Esophagus squamous epithelium (tissue), 5 donors: ENCODE results near the gene PRRC2B. TPM values are rescaled to one million over a fixed set of nuclear protein-coding genes. Genes with fewer than 3 reads are reported as not detected.
A peak's percentile ranks its signal among the peaks of the same experiment; 100 is the strongest.
"Not testable (repeated sequence)": the region's sequence is repeated elsewhere in the genome, so short reads cannot be mapped to it uniquely, and the experiment has no call there.

Experiments used
- DNase-seq: peaks from one replicate; lab custom pipeline; 2025; lab: John Stamatoyannopoulos, UW
- H3K27ac ChIP-seq, 4 donors: fragments of 200-600 bp; sonication (generic); one replicate each; pipeline ENCODE4 v1.5.1; 2016 to 2019; ENCODE audit warnings: mild to moderate bottlenecking in 1 of 4
- H3K27me3 ChIP-seq, 4 donors: fragments of 200-600 bp; sonication (generic); 1 replicate in 3 of 4; 2 replicates in 1 of 4; pipeline versions ENCODE4 v1.5.1 to v1.6.0; 2017 to 2021; ENCODE audit warnings: antibody characterized with exemption in 1 of 4
- H3K36me3 ChIP-seq, 3 donors: fragments of 200-600 bp; sonication (generic); one replicate each; pipeline ENCODE4 v1.5.1; 2016 to 2019
- H3K4me1 ChIP-seq, 3 donors: fragments of 200-600 bp; sonication (generic); one replicate each; pipeline ENCODE4 v1.5.1; 2017 to 2019
- H3K4me3 ChIP-seq, 4 donors: fragments of 200-600 bp; sonication (generic); 1 replicate in 3 of 4; 2 replicates in 1 of 4; pipeline ENCODE4 v1.5.1; 2016 to 2019; ENCODE audit warnings: mild to moderate bottlenecking in 2 of 4, moderate library complexity in 1 of 4
- H3K9me3 ChIP-seq, 3 donors: fragments of 200-600 bp; sonication (generic); one replicate each; pipeline ENCODE4 v1.5.1; 2016 to 2019
- CTCF ChIP-seq, 6 experiments: fragments of 450-650 bp in 4 of 6; fragments of 200-600 bp in 2 of 6; sonication (generic) in 2 of 6; IDR thresholded peaks; one replicate each; pipeline ENCODE4 v1.5.1; 2016 to 2019; ENCODE audit warnings: antibody characterized with exemption in 6 of 6, mild to moderate bottlenecking in 4 of 6, moderate library complexity in 4 of 6
- POLR2A ChIP-seq, 4 donors: fragments of 450-650 bp; IDR thresholded peaks; one replicate each; pipeline ENCODE4 v1.6.1; 2017; ENCODE audit warnings: antibody characterized with exemption in 4 of 4, mild to moderate bottlenecking in 4 of 4, moderate library complexity in 3 of 4
- WGBS, 2 donors: methylation state at CpG; one replicate each; pipeline ENCODE4 v1.1.5; 2018; 5-methylcytosine and 5-hydroxymethylcytosine counted together
- intact Hi-C: fragments of 100-400 bp; cut with DNase I; formaldehyde crosslinking; loops from one replicate; pipeline ENCODE4 v1.15.0; 2022
- small RNA-seq, 4 donors: library from RNA; depleted of rRNA; stranded (forward); fragments of <200 nt; gene quantifications; one replicate each; pipeline ENCODE3, GENCODE V24; 2016
- total RNA-seq, 4 donors: library from RNA; depleted of rRNA; stranded (reverse); fragments of >200 nt; gene quantifications; one replicate each; pipeline ENCODE4 v1.1.0, GENCODE V29; 2016
- donor health status: DM: yes; HTN: yes; CAD: no.

Gene PRRC2B
- total RNA-seq, 4 donors from 2014 or later: 46.6 to 73.8 (median 62.9) TPM

- H3K4me1 ChIP-seq: peaks cover 13 to 22% (median 14%) of the 10 kb centered on the region in 3 donors
- DNase-seq: no peak
Observed at GRCh38 chr9:131546336-131547084, 152.6 kb downstream of the PRRC2B start.

GRCh38 chr9:131549186-131549585, 155.3 kb downstream of the PRRC2B start:
- 80% methylated on average over 10 of the region's 10 CpGs for WGBS, 2 donors
- H3K4me3 ChIP-seq, DNase-seq, intact Hi-C loops, H3K36me3 ChIP-seq, H3K9me3 ChIP-seq, H3K27ac ChIP-seq: not testable (repeated sequence)
- H3K4me1 ChIP-seq: peaks cover 13 to 22% (median 14%) of the 10 kb centered on the region in 3 donors
- H3K27me3 ChIP-seq: peaks cover 7 to 85% (median 20%) of the 10 kb centered on the region in 4 donors

More at GRCh38 chr9:131546336-131547084, 152.6 kb downstream of the PRRC2B start:
- Histone ChIP-seq H3K27me3 (peaks cover 7 to 70% (median 19%) of the 10 kb centered on the region in 4 donors), H3K27ac (no peak overlapping the region), H3K36me3 (no peaks in the 10 kb centered on the region), H3K4me3 (peak overlapping the region in 3 of 4 donors; percentile 18 to 55 (median 30)), H3K9me3 (peaks cover 0 to 26% (median 13%) of the 10 kb centered on the region in 3 donors)
- TF ChIP-seq CTCF (IDR thresholded peaks at IDR 0.05) (no peak), POLR2A (IDR thresholded peaks at IDR 0.05) (no peak)
- WGBS, 2 donors: 1 to 4% methylated on average over 18 to 20 of the region's 49 CpGs
- intact Hi-C loops: no loop called here

Small RNA genes within 50 kb of the gene (small RNA-seq; reads per million reads assigned to genes)
- gene SNORD62A (0 to 0.27 (median 0.04) reads per million in 4 donors), gene SNORD62B (0.09 to 0.64 (median 0.35) reads per million in 4 donors)

Other genes starting within 250 kb of the PRRC2B start
- 1 to 10 TPM in 3 of 4 donors, under 1 TPM in 1; 0.61 to 2.9 (median 2.0) TPM for gene FAM78A, start 117.6 kb upstream of the PRRC2B start, total RNA-seq
- 1 to 10 TPM in 1 of 4 donors, under 1 TPM in 2, not detected in 1; 0.40 to 2.9 (median 0.97) TPM for gene PLPP7, start 104.4 kb upstream of the PRRC2B start, total RNA-seq
- 10 to 100 TPM; 14.6 to 27.8 (median 18.4) TPM for gene POMT1, start 108.8 kb downstream of the PRRC2B start, total RNA-seq
- gene UCK1, start 137.2 kb downstream of the PRRC2B start, total RNA-seq: 10 to 100 TPM; 17.3 to 39.1 (median 24.8) TPM
- not detected for gene PRRT1B, start 151.4 kb downstream of the PRRC2B start, total RNA-seq